ENCODE measurements around the gene RAC3. TPM values are rescaled to one million over a fixed set of nuclear protein-coding genes. Genes with fewer than 3 reads are reported as not detected.
"Not testable (repeated sequence)": the region's sequence is repeated elsewhere in the genome, so short reads cannot be mapped to it uniquely, and the experiment has no call there.

The RAC3 gene
- total RNA-seq, 4 donors from 2014 or later, result 2.6 to 11.1 (median 5.0) TPM

GRCh38 chr17:82037092-82037888 is 5.8 kb downstream of the RAC3 start, which contains the start of gene DCXR:
Gene DCXR (minus strand): TSS chr17:82037697. CDS start chr17:82037682, 15 bp downstream.
- in situ Hi-C loops (cut with MboI; ENCODE audit: low pct_ligation_motif_present in 1 of 4, low pct_unique_long_range_greater_than_20kb in 1 of 4, low sequenced_read_pairs in 3 of 4), result loop anchor here in 3 of 4 donors (10.0 to 25.0 kb wide), 2 partner anchors 118 to 125 kb away; no protein-coding TSS in a partner anchor

GRCh38 chr17:82037889-82038195 is 6.4 kb downstream of the RAC3 start:
- peaks cover 8 to 17% (median 13%) of the 10 kb centered on the region in 4 donors for H3K4me1 ChIP-seq
- H3K36me3 ChIP-seq, result no peaks in the 10 kb centered on the region
- H3K27me3 ChIP-seq, result no peaks in the 10 kb centered on the region
- peak overlapping the region in 3 of 4 donors; percentile 8 to 71 (median 60) for H3K4me3 ChIP-seq
- in situ Hi-C loops (cut with MboI; ENCODE audit: low pct_ligation_motif_present in 1 of 4, low pct_unique_long_range_greater_than_20kb in 1 of 4, low sequenced_read_pairs in 3 of 4), result loop anchor here in 3 of 4 donors (10.0 to 25.0 kb wide), 2 partner anchors 117 to 124 kb away; no protein-coding TSS in a partner anchor
- no peak for DNase-seq
- H3K9me3 ChIP-seq, result no peaks in the 10 kb centered on the region
- 4 to 13% methylated on average over 3 to 10 of the region's 10 CpGs for WGBS, 2 donors (ENCODE audit: low coverage in 1 of 2)
- intact Hi-C loops (cut with DNase I; ENCODE audit: low total_unique reads), result no loop called here
- H3K27ac ChIP-seq, result peak overlapping the region; percentile 90 to 99 (median 96)
- TF ChIP-seq POLR2A (IDR thresholded peaks at IDR 0.05) (no peak), EP300 (IDR thresholded peaks at IDR 0.05; ENCODE audit: low read depth) (no peak), CTCF (IDR thresholded peaks at IDR 0.05) (no peak), POLR2AphosphoS5 (IDR thresholded peaks at IDR 0.05) (no peak)

More at GRCh38 chr17:82037092-82037888, 5.8 kb downstream of the RAC3 start, which contains the start of gene DCXR:
- no peaks in the 10 kb centered on the region for H3K36me3 ChIP-seq
- peaks cover 8 to 18% (median 15%) of the 10 kb centered on the region in 4 donors for H3K4me1 ChIP-seq
- peak; percentile 98 for DNase-seq
- H3K4me3 ChIP-seq, result peak within 1 kb of the TSS; percentile 60 to 71 (median 65)
- peaks cover 4% of the 10 kb centered on the region for H3K27me3 ChIP-seq
- H3K27ac ChIP-seq, result peak within 1 kb of the TSS; percentile 90 to 99 (median 96)
- intact Hi-C loops (cut with DNase I; ENCODE audit: low total_unique reads), result no loop called here
- TF ChIP-seq POLR2A (IDR thresholded peaks at IDR 0.05), result peak; percentile 93
- TF ChIP-seq POLR2AphosphoS5 (IDR thresholded peaks at IDR 0.05), result peak; percentile 96 to 98 (median 98)
- TF ChIP-seq EP300 (IDR thresholded peaks at IDR 0.05; ENCODE audit: low read depth), result no peak
- TF ChIP-seq CTCF (IDR thresholded peaks at IDR 0.05), result peak; percentile 59 to 91 (median 79)
- 1% methylated on average over 69 of the region's 92 CpGs; no CpG with 5 or more reads in 1 of the 2 donors for WGBS, 2 donors (ENCODE audit: low coverage in 1 of 2)
- no peaks in the 10 kb centered on the region for H3K9me3 ChIP-seq

GRCh38 chr17:82038796-82039409 is 7.4 kb downstream of the RAC3 start:
- H3K4me3 ChIP-seq; H3K9me3 ChIP-seq; intact Hi-C loops (cut with DNase I; ENCODE audit: low total_unique reads); DNase-seq; H3K36me3 ChIP-seq; H3K27ac ChIP-seq; H3K27me3 ChIP-seq: not testable (repeated sequence)
- peaks cover 8 to 17% (median 13%) of the 10 kb centered on the region in 4 donors for H3K4me1 ChIP-seq
- in situ Hi-C loops (cut with MboI; ENCODE audit: low pct_ligation_motif_present in 1 of 4, low pct_unique_long_range_greater_than_20kb in 1 of 4, low sequenced_read_pairs in 3 of 4), result loop anchor here in 3 of 4 donors (10.0 to 25.0 kb wide), 2 partner anchors 116 to 123 kb away; no protein-coding TSS in a partner anchor
- WGBS, 2 donors (ENCODE audit: low coverage in 1 of 2), result 67 to 80% methylated on average over 8 to 16 of the region's 16 CpGs

- Histone ChIP-seq H3K36me3 (no peaks in the 10 kb centered on the region), H3K4me1 (peaks cover 8 to 17% (median 13%) of the 10 kb centered on the region in 4 donors), H3K9me3 (no peaks in the 10 kb centered on the region), H3K27me3 (no peaks in the 10 kb centered on the region), H3K4me3 (no peak overlapping the region), H3K27ac (no peak overlapping the region)
- DNase-seq, result no peak
- in situ Hi-C loops (cut with MboI; ENCODE audit: low pct_ligation_motif_present in 1 of 4, low pct_unique_long_range_greater_than_20kb in 1 of 4, low sequenced_read_pairs in 3 of 4), result loop anchor here in 3 of 4 donors (10.0 to 25.0 kb wide), 2 partner anchors 115 to 123 kb away; no protein-coding TSS in a partner anchor
- 90% methylated on average over 2 to 8 of the region's 8 CpGs for WGBS, 2 donors (ENCODE audit: low coverage in 1 of 2)
- intact Hi-C loops (cut with DNase I; ENCODE audit: low total_unique reads), result no loop called here
- TF ChIP-seq EP300 (IDR thresholded peaks at IDR 0.05; ENCODE audit: low read depth) (no peak), POLR2A (IDR thresholded peaks at IDR 0.05) (no peak), POLR2AphosphoS5 (IDR thresholded peaks at IDR 0.05) (no peak), CTCF (IDR thresholded peaks at IDR 0.05) (no peak)
These were observed 8.3 kb downstream of the RAC3 start for GRCh38 chr17:82039695-82040299.

All from transverse colon (tissue), 4 donors.